Measurements from ENCODE around the gene SLC2A9.

DNA sequence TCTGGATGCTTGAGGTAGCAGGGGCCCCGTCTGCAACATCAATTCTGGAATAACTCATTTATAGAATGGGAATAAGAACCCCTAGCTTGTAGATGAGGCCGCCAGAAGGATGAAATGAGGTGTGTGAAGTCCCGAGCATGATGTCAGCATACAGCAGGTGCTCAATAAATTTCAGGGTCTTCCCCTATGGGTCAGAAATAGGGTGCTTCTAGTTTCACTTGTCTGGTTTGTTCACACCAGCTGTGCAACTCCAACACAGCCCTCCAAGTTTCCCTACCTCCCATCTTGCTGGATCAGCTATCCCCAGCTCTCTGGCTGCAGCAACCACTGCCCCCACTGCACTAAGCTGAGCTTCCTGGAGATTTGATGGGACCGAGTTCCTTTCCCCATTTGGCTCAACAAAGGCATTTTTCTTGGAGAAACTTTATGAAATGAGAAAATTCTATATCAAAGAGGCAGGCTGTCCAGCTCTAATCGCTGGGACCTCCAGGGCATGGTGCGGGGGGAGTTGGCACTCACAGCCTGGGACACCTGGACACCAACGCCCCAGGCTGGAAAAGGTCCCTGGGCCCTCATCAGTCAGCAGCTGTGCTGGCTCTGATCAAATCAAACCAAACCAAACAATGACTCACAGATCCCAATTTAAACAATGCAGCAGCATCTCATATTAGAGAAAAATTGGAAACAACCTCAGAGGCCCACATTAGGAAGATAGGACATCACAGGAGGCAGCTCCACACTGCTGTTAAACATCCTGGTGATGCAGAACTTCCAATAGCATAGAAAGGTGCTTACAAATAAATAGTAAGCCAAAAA is 13.3 kb downstream of the SLC2A9 start:
- TF ChIP-seq SP1 (IDR thresholded peaks at IDR 0.05) (no peak), FOXA1 (IDR thresholded peaks at IDR 0.05) (no peak), FOXK2 (IDR thresholded peaks at IDR 0.05) (no peak), LEF1 (IDR thresholded peaks at IDR 0.05; ENCODE audit: borderline replicate concordance) (no peak), FOXM1 (IDR thresholded peaks at IDR 0.05; ENCODE audit: borderline replicate concordance) (no peak), L3MBTL2 (conservative IDR thresholded peaks at IDR 0.05) (no peak), SUZ12 (IDR thresholded peaks at IDR 0.05) (no peak), TARDBP (IDR thresholded peaks at IDR 0.05) (no peak), ARNT (IDR thresholded peaks at IDR 0.05) (no peak)
- TF ChIP-seq, protein P1, sequence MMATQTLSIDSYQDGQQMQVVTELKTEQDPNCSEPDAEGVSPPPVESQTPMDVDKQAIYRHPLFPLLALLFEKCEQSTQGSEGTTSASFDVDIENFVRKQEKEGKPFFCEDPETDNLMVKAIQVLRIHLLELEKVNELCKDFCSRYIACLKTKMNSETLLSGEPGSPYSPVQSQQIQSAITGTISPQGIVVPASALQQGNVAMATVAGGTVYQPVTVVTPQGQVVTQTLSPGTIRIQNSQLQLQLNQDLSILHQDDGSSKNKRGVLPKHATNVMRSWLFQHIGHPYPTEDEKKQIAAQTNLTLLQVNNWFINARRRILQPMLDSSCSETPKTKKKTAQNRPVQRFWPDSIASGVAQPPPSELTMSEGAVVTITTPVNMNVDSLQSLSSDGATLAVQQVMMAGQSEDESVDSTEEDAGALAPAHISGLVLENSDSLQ (IDR thresholded peaks at IDR 0.05) = no peak
